Amniotic epithelial cell (primary cell): ENCODE data around the gene CCDC167.
"Not testable (repeated sequence)": the region's sequence is repeated elsewhere in the genome, so short reads cannot be mapped to it uniquely, and the experiment has no call there.

Source experiments
- DNase-seq: peaks from one replicate; pipeline ENCODE4 v3.0.0-alpha.2; 2010; ENCODE audit warnings: low read depth

Gene CCDC167

GRCh38 chr6:37507690-37508421 is 8.2 kb upstream of the CCDC167 start:
- DNase-seq, result no peak

GRCh38 chr6:37507077-37507476 is 7.4 kb upstream of the CCDC167 start:
- no peak for DNase-seq

- no peak for DNase-seq
These were observed 6.8 kb upstream of the CCDC167 start for GRCh38 chr6:37506479-37506878.

- no peak for DNase-seq
These were observed 4.3 kb upstream of the CCDC167 start for GRCh38 chr6:37504024-37504423.

- DNase-seq, result no peak
These were observed 3.7 kb upstream of the CCDC167 start for GRCh38 chr6:37503309-37503965.

- no peak for DNase-seq
These were observed 3.1 kb upstream of the CCDC167 start for GRCh38 chr6:37502703-37503291.

GRCh38 chr6:37501632-37502491 is 2.2 kb upstream of the CCDC167 start:
- DNase-seq, result no peak

GRCh38 chr6:37500904-37501303 is 1.2 kb upstream of the CCDC167 start:
- DNase-seq, result not testable (repeated sequence)

GRCh38 chr6:37500294-37500608 is 558 bp upstream of the CCDC167 start:
- no peak for DNase-seq

GRCh38 chr6:37496951-37497885 is 2.5 kb downstream of the CCDC167 start:
- no peak for DNase-seq

- DNase-seq, result no peak
These were observed 4.3 kb downstream of the CCDC167 start for GRCh38 chr6:37495244-37495934.

GRCh38 chr6:37493661-37493995 is 6.1 kb downstream of the CCDC167 start:
- no peak for DNase-seq

- no peak for DNase-seq
These were observed 6.6 kb downstream of the CCDC167 start for GRCh38 chr6:37492991-37493660.

- DNase-seq, result no peak
These were observed 7.3 kb downstream of the CCDC167 start for GRCh38 chr6:37492236-37492972.

GRCh38 chr6:37491830-37492208 is 7.9 kb downstream of the CCDC167 start:
- no peak for DNase-seq

- no peak for DNase-seq
These were observed 8.4 kb downstream of the CCDC167 start for GRCh38 chr6:37491171-37491829.

- peak; percentile 24 for DNase-seq
These were observed 9.0 kb downstream of the CCDC167 start for GRCh38 chr6:37490536-37491170.

- DNase-seq, result no peak
These were observed 9.9 kb downstream of the CCDC167 start for GRCh38 chr6:37489697-37490336.
